Stimulated activated CD4-positive, alpha-beta T cell treated with anti-CD3 and anti-CD28 coated beads, Interleukin-15, amount 100 ng/mL, for 24 hours (primary cell): Measurements from ENCODE around the gene CIART.
"Not testable (repeated sequence)": the region's sequence is repeated elsewhere in the genome, so short reads cannot be mapped to it uniquely, and the experiment has no call there.

Experiments used
- DNase-seq: peaks from one replicate; pipeline ENCODE4 v3.0.0-alpha.2; 2020

Gene CIART

GRCh38 chr1:150281758-150282557, at the start of gene CIART:
CIART (plus strand) TSS chr1:150282554; CDS start chr1:150283268, 714 bp downstream.
- DNase-seq: peak; percentile 79

- not testable (repeated sequence) for DNase-seq
Measured at GRCh38 chr1:150232921-150233320, 49.4 kb upstream of the CIART start.

GRCh38 chr1:150233359-150234308, 48.7 kb upstream of the CIART start:
- peak; percentile 67 for DNase-seq

- no peak for DNase-seq
Measured at GRCh38 chr1:150234309-150234565, 48.1 kb upstream of the CIART start.

- peak; percentile 96 for DNase-seq
Measured at GRCh38 chr1:150234566-150235293, 47.6 kb upstream of the CIART start.

- DNase-seq: peak; percentile 50
Measured at GRCh38 chr1:150235294-150235851, 47.0 kb upstream of the CIART start.

- DNase-seq: peak; percentile 94
Measured at GRCh38 chr1:150235852-150236613, 46.3 kb upstream of the CIART start, which contains the start of gene ANP32E. ANP32E (minus strand) TSS chr1:150236112; CDS start chr1:150235786, 326 bp downstream.

- no peak for DNase-seq
Measured at GRCh38 chr1:150236614-150237100, 45.7 kb upstream of the CIART start.

- not testable (repeated sequence) for DNase-seq
Measured at GRCh38 chr1:150237176-150237575, 45.2 kb upstream of the CIART start.

- DNase-seq: no peak
Measured at GRCh38 chr1:150237746-150238145, 44.6 kb upstream of the CIART start.

GRCh38 chr1:150243003-150243402, 39.4 kb upstream of the CIART start:
- DNase-seq: no peak

GRCh38 chr1:150249936-150250335, 32.4 kb upstream of the CIART start:
- DNase-seq: no peak

- DNase-seq: no peak
Measured at GRCh38 chr1:150256198-150256553, 26.2 kb upstream of the CIART start.

GRCh38 chr1:150256554-150257341, 25.6 kb upstream of the CIART start:
- DNase-seq: no peak

- DNase-seq: no peak
Measured at GRCh38 chr1:150257624-150258585, 24.4 kb upstream of the CIART start, which contains the start of gene CA14. CA14 (plus strand) TSS chr1:150257774; CDS start chr1:150258129, 355 bp downstream.

- no peak for DNase-seq
Measured at GRCh38 chr1:150259217-150259616, 23.1 kb upstream of the CIART start.

- no peak for DNase-seq
Measured at GRCh38 chr1:150259758-150260669, 22.3 kb upstream of the CIART start.

GRCh38 chr1:150261367-150261766, 21.0 kb upstream of the CIART start:
- no peak for DNase-seq
